Hepatocyte (in vitro differentiated cells): ENCODE results near the gene MORC3. TPM values are rescaled to one million over a fixed set of nuclear protein-coding genes. Genes with fewer than 3 reads are reported as not detected.
A peak's percentile ranks its signal among the peaks of the same experiment; 100 is the strongest.

Experiments used
- DNase-seq: peaks from one replicate; pipeline ENCODE4 v3.0.0-alpha.2; 2016; ENCODE audit warnings: low spot score
- H2AFZ ChIP-seq: fragments of 200-600 bp; sonication (generic); 2 replicates; pipeline ENCODE4 v1.6.0; 2016; ENCODE audit warnings: antibody characterized with exemption, mild to moderate bottlenecking
- H3K27ac ChIP-seq: fragments of 200-600 bp; sonication (generic); 2 replicates; pipeline ENCODE4 v1.5.1; 2016; ENCODE audit warnings: mild to moderate bottlenecking
- H3K27me3 ChIP-seq: fragments of 200-600 bp; sonication (generic); 2 replicates; pipeline ENCODE4 v1.6.1; 2016
- H3K36me3 ChIP-seq: fragments of 200-600 bp; sonication (generic); replicated peaks from 2 replicates; pipeline ENCODE4 v1.5.1; 2016; ENCODE audit warnings: low read depth; ENCODE audit not compliant: insufficient read depth
- H3K4me1 ChIP-seq: fragments of 200-600 bp; sonication (generic); 2 replicates; pipeline ENCODE4 v1.5.1; 2016; ENCODE audit warnings: mild to moderate bottlenecking, moderate library complexity; ENCODE audit not compliant: insufficient read depth
- H3K4me2 ChIP-seq: fragments of 200-600 bp; sonication (generic); 2 replicates; pipeline ENCODE4 v1.6.0; 2016
- H3K4me3 ChIP-seq: fragments of 200-600 bp; sonication (generic); 2 replicates; pipeline ENCODE4 v1.5.1; 2016; ENCODE audit warnings: mild to moderate bottlenecking
- H3K79me2 ChIP-seq: fragments of 200-600 bp; sonication (generic); 2 replicates; pipeline ENCODE4 v1.6.0; 2017; ENCODE audit warnings: mild to moderate bottlenecking
- H3K9me2 ChIP-seq: fragments of 200-600 bp; sonication (generic); replicated peaks from 2 replicates; pipeline ENCODE4 v1.6.0; 2017; ENCODE audit warnings: mild to moderate bottlenecking; ENCODE audit not compliant: insufficient read depth
- H3K9me3 ChIP-seq: fragments of 200-600 bp; sonication (generic); 2 replicates; pipeline ENCODE4 v1.5.1; 2016; ENCODE audit warnings: low read depth, mild to moderate bottlenecking
- H4K20me1 ChIP-seq: fragments of 200-600 bp; sonication (generic); 2 replicates; pipeline ENCODE4 v1.6.0; 2016; ENCODE audit warnings: mild to moderate bottlenecking; ENCODE audit not compliant: insufficient read depth, poor library complexity, severe bottlenecking
- EZH2 ChIP-seq: fragments of 200-600 bp; sonication (generic); IDR thresholded peaks from 2 replicates; pipeline ENCODE4 v1.6.1; 2016; ENCODE audit warnings: antibody characterized with exemption, mild to moderate bottlenecking, borderline replicate concordance
- EZH2phosphoT487 ChIP-seq: fragments of 200-600 bp; sonication (generic); IDR thresholded peaks from one replicate; pipeline ENCODE4 v1.6.1; 2018; ENCODE audit warnings: antibody characterized with exemption, mild to moderate bottlenecking, low read depth, moderate library complexity; ENCODE audit not compliant: unreplicated experiment, severe bottlenecking
- WGBS: methylation state at CpG from one replicate; pipeline ENCODE4 v1.1.6; 2016; ENCODE audit warnings: low lambda C conversion rate; ENCODE audit errors: missing lambda C conversion rate; 5-methylcytosine and 5-hydroxymethylcytosine counted together
- polyA plus RNA-seq: library from polyadenylated mRNA; unstranded; fragments of >200 nt; fragmentation: Nextera tagmentation; extraction: Ambion mirVana; gene quantifications from 2 replicates; pipeline ENCODE4 v1.2.1, GENCODE V29; 2016
- total RNA-seq: library from RNA; depleted of rRNA; stranded (reverse); fragments of >200 nt; gene quantifications from 2 replicates; pipeline ENCODE4 v1.2.3, GENCODE V29; 2014
- TF ChIP-seq, protein P1 (sequence below): fragments of 200-600 bp; sonication (generic); IDR thresholded peaks from 2 replicates; pipeline ENCODE4 v1.5.1; 2016; ENCODE audit warnings: antibody characterized with exemption, mild to moderate bottlenecking; ENCODE audit not compliant: poor library complexity

The MORC3 gene
- total and polyA plus RNA-seq, 2 experiments from 2014 or later = 10.8 to 32.7 TPM

DNA sequence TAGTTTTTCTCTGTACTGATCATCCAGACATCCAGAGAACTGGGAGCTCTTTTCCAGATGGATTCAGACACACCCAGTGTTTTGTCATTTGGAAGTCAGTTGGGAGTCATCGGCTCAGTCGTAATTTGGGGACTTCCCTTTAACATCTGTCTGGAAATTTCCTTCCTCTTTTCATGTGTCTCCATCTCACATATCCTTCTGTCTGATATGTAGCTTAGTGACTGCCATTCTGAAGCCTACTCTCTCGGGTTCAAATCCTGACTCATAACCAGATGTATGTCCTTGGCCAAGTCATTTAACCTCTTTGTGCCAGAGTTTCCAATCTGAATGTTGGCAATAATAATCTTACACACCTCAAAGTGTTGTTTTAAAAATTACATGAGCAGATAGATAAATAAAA lies 3.0 kb downstream of the MORC3 start:
- WGBS = 86% methylated on average over 3 of the region's 3 CpGs
- Histone ChIP-seq H4K20me1 (peaks cover 64% of the 10 kb centered on the region), H3K27ac (no peak overlapping the region), H3K9me3 (no peaks in the 10 kb centered on the region), H3K4me3 (no peak overlapping the region), H3K27me3 (no peaks in the 10 kb centered on the region), H3K4me2 (no peak overlapping the region), H2AFZ (no peak overlapping the region), H3K79me2 (peaks cover 74% of the 10 kb centered on the region), H3K9me2 (no peaks in the 10 kb centered on the region), H3K4me1 (peaks cover 26% of the 10 kb centered on the region), H3K36me3 (no peaks in the 10 kb centered on the region)
- DNase-seq = no peak
- TF ChIP-seq, protein P1, sequence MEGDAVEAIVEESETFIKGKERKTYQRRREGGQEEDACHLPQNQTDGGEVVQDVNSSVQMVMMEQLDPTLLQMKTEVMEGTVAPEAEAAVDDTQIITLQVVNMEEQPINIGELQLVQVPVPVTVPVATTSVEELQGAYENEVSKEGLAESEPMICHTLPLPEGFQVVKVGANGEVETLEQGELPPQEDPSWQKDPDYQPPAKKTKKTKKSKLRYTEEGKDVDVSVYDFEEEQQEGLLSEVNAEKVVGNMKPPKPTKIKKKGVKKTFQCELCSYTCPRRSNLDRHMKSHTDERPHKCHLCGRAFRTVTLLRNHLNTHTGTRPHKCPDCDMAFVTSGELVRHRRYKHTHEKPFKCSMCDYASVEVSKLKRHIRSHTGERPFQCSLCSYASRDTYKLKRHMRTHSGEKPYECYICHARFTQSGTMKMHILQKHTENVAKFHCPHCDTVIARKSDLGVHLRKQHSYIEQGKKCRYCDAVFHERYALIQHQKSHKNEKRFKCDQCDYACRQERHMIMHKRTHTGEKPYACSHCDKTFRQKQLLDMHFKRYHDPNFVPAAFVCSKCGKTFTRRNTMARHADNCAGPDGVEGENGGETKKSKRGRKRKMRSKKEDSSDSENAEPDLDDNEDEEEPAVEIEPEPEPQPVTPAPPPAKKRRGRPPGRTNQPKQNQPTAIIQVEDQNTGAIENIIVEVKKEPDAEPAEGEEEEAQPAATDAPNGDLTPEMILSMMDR = no peak
- TF ChIP-seq EZH2 (no peak), EZH2phosphoT487 (no peak)

DNA sequence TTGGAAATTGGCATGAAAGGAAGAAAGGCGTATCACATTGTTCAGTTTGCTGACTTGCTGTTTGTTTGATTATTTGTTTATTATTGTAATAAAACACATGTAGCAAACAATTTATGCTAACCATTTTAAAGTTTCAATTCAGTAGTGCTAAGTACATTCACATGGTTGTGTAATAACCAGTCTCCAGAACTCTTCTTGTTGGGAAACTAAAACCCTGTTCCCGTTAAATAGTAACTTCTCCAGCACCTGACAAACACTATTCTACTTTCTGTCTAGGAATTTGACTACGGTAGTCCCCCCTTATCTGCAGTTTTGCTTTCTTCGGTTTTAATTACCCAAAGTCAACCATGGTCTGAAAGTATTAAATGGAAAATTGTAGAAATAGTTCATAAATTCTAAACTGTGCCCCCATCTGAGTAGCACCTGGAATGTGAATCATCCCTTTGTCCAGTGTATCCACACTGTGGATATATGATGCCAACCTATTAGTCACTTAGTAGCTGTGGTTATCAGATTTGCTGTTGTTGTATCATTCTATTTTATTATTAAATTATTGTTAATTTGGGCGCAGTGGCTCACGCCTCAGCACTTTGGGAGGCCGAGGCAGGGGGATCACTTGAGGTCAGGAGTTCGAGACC lies 5.5 kb downstream of the MORC3 start:
- Histone ChIP-seq H3K9me3 (no peaks in the 10 kb centered on the region), H2AFZ (no peak overlapping the region), H3K27ac (no peak overlapping the region), H3K36me3 (no peaks in the 10 kb centered on the region), H3K4me1 (peaks cover 22% of the 10 kb centered on the region), H3K79me2 (peaks cover 99% of the 10 kb centered on the region), H4K20me1 (peaks cover 88% of the 10 kb centered on the region), H3K27me3 (no peaks in the 10 kb centered on the region), H3K9me2 (no peaks in the 10 kb centered on the region), H3K4me2 (no peak overlapping the region), H3K4me3 (no peak overlapping the region)
- 84% methylated on average over 8 of the region's 8 CpGs for WGBS
- no peak for DNase-seq
- TF ChIP-seq EZH2phosphoT487 (no peak), EZH2 (no peak)

DNA sequence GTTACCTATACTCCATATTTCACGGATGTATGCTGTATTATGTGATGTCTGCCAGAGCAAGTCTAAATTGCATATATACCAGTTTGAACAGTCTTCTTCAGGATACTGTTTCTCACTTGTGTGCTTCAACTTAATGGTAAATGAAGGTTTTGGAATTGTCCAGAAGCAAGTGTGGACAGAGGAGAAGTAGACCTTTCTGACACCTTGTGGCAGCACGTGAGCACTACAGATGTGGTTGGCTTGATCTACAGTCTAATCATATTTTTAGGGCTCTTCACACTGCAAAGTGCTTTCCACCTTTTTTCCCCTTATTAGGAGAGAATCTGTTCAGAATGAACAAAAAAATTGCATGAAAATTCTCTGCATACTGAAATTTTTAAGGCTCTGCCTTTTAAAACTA lies 10.9 kb downstream of the MORC3 start:
- TF ChIP-seq EZH2phosphoT487 (no peak), EZH2 (no peak)
- TF ChIP-seq, protein P1 = peak; percentile 64
- Histone ChIP-seq H3K79me2 (peaks cover 98% of the 10 kb centered on the region), H3K9me2 (no peaks in the 10 kb centered on the region), H3K36me3 (no peaks in the 10 kb centered on the region), H3K27me3 (no peaks in the 10 kb centered on the region), H3K4me3 (no peak overlapping the region), H3K4me2 (no peak overlapping the region), H3K9me3 (no peaks in the 10 kb centered on the region), H3K4me1 (no peaks in the 10 kb centered on the region), H2AFZ (no peak overlapping the region), H4K20me1 (peaks cover 89% of the 10 kb centered on the region), H3K27ac (no peak overlapping the region)
- 80% methylated on average over 2 of the region's 2 CpGs for WGBS
- DNase-seq = peak; percentile 53

DNA sequence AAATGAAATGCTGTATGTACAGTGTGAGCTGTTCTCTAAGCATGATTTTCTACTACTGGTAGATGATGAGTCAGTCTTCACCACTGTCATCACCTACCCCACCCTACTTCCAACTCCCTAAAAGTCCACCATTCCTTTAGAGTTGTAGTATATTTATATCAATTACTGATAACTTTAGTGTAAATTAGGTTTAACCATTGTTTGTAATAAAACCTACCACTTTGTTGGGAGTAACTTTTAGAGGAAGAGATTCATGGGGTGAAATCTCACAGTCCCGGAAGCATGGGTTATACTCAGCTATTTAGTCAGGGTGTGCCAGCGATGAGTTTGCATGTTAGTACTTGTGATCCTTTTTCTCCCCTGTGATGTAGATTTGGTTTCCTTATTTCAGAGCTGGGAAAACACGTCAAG lies 17.1 kb downstream of the MORC3 start:
- no peak overlapping the region for H3K27ac ChIP-seq
- H3K9me2 ChIP-seq = no peaks in the 10 kb centered on the region
- H3K4me3 ChIP-seq = no peak overlapping the region
- no peaks in the 10 kb centered on the region for H3K36me3 ChIP-seq
- DNase-seq = no peak
- no peaks in the 10 kb centered on the region for H3K9me3 ChIP-seq
- H4K20me1 ChIP-seq = peaks cover 42% of the 10 kb centered on the region
- peaks cover 66% of the 10 kb centered on the region for H3K79me2 ChIP-seq
- H3K4me1 ChIP-seq = no peaks in the 10 kb centered on the region
- 97% methylated on average over 3 of the region's 3 CpGs for WGBS
- H3K4me2 ChIP-seq = no peak overlapping the region
- TF ChIP-seq EZH2phosphoT487 (no peak), EZH2 (no peak)
- TF ChIP-seq, protein P1 = no peak
- no peaks in the 10 kb centered on the region for H3K27me3 ChIP-seq
- no peak overlapping the region for H2AFZ ChIP-seq
